Upper lobe of left lung (tissue), 6 donors: ENCODE data around the gene CPZ. TPM values are rescaled to one million over a fixed set of nuclear protein-coding genes. Genes with fewer than 3 reads are reported as not detected.

Source experiments
- ATAC-seq, 2 donors: fragments of 200-7000 bp; cut with Tn5 transposase; one replicate each; pipeline ENCODE4 v1.9.1; 2022; ENCODE audit warnings: mild to moderate bottlenecking in 2 of 2, moderate library complexity in 2 of 2; ENCODE audit not compliant: low FRiP score in 2 of 2
- DNase-seq, 2 donors: peaks; one replicate each; pipeline ENCODE4 v3.0.0-alpha.2; 2019 to 2020
- H3K27ac ChIP-seq, 4 donors: fragments of 200-600 bp; sonication (generic); one replicate each; pipeline ENCODE4 v1.5.1; 2016 to 2019
- H3K27me3 ChIP-seq, 4 donors: fragments of 200-600 bp; sonication (generic); one replicate each; pipeline ENCODE4 v1.5.1; 2017 to 2019
- H3K36me3 ChIP-seq, 4 donors: fragments of 200-600 bp; sonication (generic); one replicate each; pipeline ENCODE4 v1.5.1; 2016 to 2019
- H3K4me1 ChIP-seq, 4 donors: fragments of 200-600 bp; sonication (generic); one replicate each; pipeline ENCODE4 v1.5.1; 2018 to 2019
- H3K4me3 ChIP-seq, 4 donors: fragments of 200-600 bp; sonication (generic); one replicate each; pipeline ENCODE4 v1.5.1; 2017 to 2019; ENCODE audit warnings: mild to moderate bottlenecking in 2 of 4, moderate library complexity in 1 of 4
- H3K9me3 ChIP-seq, 4 donors: fragments of 200-600 bp; sonication (generic); one replicate each; pipeline ENCODE4 v1.5.1; 2018 to 2019
- EP300 ChIP-seq, 4 donors: sonication (generic); formaldehyde crosslinking; IDR thresholded peaks; one replicate each; pipeline ENCODE4 v1.5.1; 2017; ENCODE audit warnings: antibody characterized with exemption in 4 of 4, control low read depth in 2 of 4
- POLR2A ChIP-seq, 4 donors: fragments of 450-650 bp; IDR thresholded peaks; one replicate each; pipeline ENCODE4 v1.5.1; 2016 to 2017; ENCODE audit warnings: antibody characterized with exemption in 4 of 4, mild to moderate bottlenecking in 2 of 4
- POLR2AphosphoS5 ChIP-seq, 2 donors: sonication (generic); formaldehyde crosslinking; IDR thresholded peaks; one replicate each; pipeline ENCODE4 v1.5.1; 2017; ENCODE audit warnings: antibody characterized with exemption in 2 of 2
- WGBS, 2 donors: methylation state at CpG; one replicate each; pipeline ENCODE4 v1.1.5; 2017 to 2018; 5-methylcytosine and 5-hydroxymethylcytosine counted together
- total RNA-seq, 6 donors: library from RNA; depleted of rRNA in 4 of 6; stranded (reverse); fragments of >200 nt in 4 of 6; gene quantifications; one replicate each; pipeline versions ENCODE4 v1.1.0 to v1.2.1, GENCODE V29; 2016 to 2021
- TF ChIP-seq, protein P1 (sequence below), 6 experiments: fragments of 450-650 bp in 4 of 6; fragments of 200-600 bp in 2 of 6; sonication (generic) in 2 of 6; IDR thresholded peaks; one replicate each; pipeline ENCODE4 v1.5.1; 2016 to 2019; ENCODE audit warnings: antibody characterized with exemption in 6 of 6
- donor health status: DM: no; HTN: no; CAD: no; lungs with moderate emphysema.
- donor health status: DM: no; HTN: yes; CAD: no; lungs with severe emphysema.

The CPZ gene
- total RNA-seq, 6 donors from 2014 or later, result 0.78 to 8.6 (median 1.2) TPM; not detected in 2

DNA sequence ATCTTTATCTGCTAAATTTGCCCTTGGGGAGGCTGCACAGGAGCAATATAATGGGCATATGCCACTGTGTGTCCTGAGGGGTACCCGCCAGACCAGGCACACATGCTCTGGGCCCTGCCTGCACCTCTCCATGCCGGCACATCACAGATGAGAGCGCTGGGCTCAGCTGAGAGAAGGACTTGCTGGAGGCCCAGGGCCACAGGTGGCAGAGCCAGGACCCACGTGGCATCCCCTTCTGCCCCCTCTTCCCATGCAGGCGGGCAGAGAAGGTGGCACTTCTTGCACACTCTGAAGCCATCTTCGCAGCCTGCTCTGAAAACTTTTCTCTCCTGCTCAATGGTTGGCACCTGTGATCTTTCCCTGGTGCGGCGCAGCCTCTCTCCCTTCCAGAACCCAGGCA lies 20.1 kb downstream of the CPZ start:
- DNase-seq (peak in 1 of 2 donors; percentile 43), ATAC-seq (no peak)
- no peak for TF ChIP-seq POLR2A (IDR thresholded peaks at IDR 0.05)
- TF ChIP-seq POLR2AphosphoS5 (IDR thresholded peaks at IDR 0.05), result no peak
- TF ChIP-seq EP300 (IDR thresholded peaks at IDR 0.05), result no peak
- TF ChIP-seq, protein P1, sequence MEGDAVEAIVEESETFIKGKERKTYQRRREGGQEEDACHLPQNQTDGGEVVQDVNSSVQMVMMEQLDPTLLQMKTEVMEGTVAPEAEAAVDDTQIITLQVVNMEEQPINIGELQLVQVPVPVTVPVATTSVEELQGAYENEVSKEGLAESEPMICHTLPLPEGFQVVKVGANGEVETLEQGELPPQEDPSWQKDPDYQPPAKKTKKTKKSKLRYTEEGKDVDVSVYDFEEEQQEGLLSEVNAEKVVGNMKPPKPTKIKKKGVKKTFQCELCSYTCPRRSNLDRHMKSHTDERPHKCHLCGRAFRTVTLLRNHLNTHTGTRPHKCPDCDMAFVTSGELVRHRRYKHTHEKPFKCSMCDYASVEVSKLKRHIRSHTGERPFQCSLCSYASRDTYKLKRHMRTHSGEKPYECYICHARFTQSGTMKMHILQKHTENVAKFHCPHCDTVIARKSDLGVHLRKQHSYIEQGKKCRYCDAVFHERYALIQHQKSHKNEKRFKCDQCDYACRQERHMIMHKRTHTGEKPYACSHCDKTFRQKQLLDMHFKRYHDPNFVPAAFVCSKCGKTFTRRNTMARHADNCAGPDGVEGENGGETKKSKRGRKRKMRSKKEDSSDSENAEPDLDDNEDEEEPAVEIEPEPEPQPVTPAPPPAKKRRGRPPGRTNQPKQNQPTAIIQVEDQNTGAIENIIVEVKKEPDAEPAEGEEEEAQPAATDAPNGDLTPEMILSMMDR (IDR thresholded peaks at IDR 0.05), result no peak

GRCh38 chr4:8613421-8614364 lies 21.1 kb downstream of the CPZ start:
- ATAC-seq (no peak), DNase-seq (peak in 1 of 2 donors; percentile 62)
- H3K27me3 ChIP-seq, result no peaks in the 10 kb centered on the region
- H3K4me1 ChIP-seq, result no peaks in the 10 kb centered on the region
- H3K36me3 ChIP-seq, result no peaks in the 10 kb centered on the region
- WGBS, 2 donors, result 79 to 92% methylated on average over 5 to 35 of the region's 35 CpGs
- no peak overlapping the region for H3K4me3 ChIP-seq
- H3K27ac ChIP-seq, result no peak overlapping the region
- TF ChIP-seq, protein P1 (IDR thresholded peaks at IDR 0.05), result no peak
- TF ChIP-seq EP300 (IDR thresholded peaks at IDR 0.05) (no peak), POLR2A (IDR thresholded peaks at IDR 0.05) (no peak), POLR2AphosphoS5 (IDR thresholded peaks at IDR 0.05) (no peak)
- H3K9me3 ChIP-seq, result no peaks in the 10 kb centered on the region

More for the DNA sequence above, 20.1 kb downstream of the CPZ start:
- Histone ChIP-seq H3K4me3 (no peak overlapping the region), H3K36me3 (no peaks in the 10 kb centered on the region), H3K4me1 (peaks cover 1 to 3% (median 2%) of the 10 kb centered on the region in 4 donors), H3K9me3 (no peaks in the 10 kb centered on the region), H3K27me3 (no peaks in the 10 kb centered on the region), H3K27ac (no peak overlapping the region)
- 81 to 89% methylated on average over 7 to 8 of the region's 8 CpGs for WGBS, 2 donors

DNA sequence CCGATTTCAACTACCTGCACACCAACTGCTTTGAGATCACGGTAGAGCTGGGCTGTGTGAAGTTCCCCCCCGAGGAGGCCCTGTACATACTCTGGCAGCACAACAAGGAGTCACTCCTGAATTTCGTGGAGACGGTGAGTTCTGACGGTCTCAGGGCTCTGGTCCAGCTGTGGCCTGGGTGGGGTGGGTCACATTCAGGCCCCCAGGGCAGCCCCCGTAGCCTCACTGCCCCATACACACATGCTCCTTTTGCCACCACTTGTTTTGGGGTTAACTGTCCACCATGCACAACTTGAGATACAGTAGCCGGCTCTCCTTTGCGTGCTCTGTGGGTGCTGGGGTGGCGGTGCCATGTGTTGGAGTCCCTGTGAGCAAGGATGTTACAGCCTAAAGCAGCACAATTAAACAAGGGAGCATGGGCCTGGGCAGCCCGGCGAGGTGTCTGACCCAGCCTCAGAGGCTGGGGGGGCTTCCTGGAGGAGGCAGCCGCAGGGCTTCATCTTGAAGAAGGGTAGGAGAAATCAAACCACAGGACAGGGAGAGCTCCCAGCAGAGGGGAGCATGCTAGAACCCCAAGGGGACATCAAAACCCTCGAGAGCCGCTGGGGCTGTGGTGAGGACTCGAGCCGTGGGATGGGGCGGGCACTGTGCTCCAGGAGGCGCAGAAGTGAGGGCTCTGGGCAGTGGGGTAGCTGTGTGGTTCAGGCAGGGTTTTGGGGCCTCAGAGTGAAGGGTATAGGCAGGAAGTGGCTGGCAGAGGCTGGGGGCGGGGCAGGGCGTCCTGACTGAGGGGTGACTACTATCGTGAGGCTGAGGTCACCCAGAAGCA lies 22.0 kb downstream of the CPZ start:
- Histone ChIP-seq H3K4me3 (no peak overlapping the region), H3K27ac (no peak overlapping the region), H3K27me3 (no peaks in the 10 kb centered on the region), H3K9me3 (no peaks in the 10 kb centered on the region), H3K4me1 (no peaks in the 10 kb centered on the region), H3K36me3 (no peaks in the 10 kb centered on the region)
- peak in 1 of 2 donors; percentile 52 for DNase-seq
- TF ChIP-seq POLR2A (IDR thresholded peaks at IDR 0.05), result no peak
- TF ChIP-seq, protein P1 (IDR thresholded peaks at IDR 0.05), result no peak
- TF ChIP-seq POLR2AphosphoS5 (IDR thresholded peaks at IDR 0.05), result no peak
- TF ChIP-seq EP300 (IDR thresholded peaks at IDR 0.05), result no peak
- 73 to 77% methylated on average over 19 to 22 of the region's 22 CpGs for WGBS, 2 donors
- no peak for ATAC-seq

DNA sequence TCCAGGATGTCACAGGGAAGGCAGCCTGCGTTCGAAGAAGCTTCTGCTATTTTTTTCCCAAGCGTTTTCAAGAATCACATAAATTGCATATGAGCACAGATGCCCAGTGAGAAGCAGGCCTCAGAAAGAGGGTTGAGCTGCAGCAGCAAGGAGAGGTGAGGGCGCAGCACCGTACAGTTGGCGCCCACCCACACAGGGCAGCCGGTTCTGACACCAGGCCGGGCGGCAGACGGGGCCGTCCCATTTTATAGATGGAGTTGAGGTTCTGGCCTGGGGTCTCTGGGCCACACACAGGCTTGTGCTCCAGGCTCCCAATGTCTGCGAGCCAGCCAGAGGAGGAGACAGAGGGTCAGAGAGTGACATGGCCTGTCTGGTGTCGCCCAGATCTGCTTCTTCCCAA lies 22.8 kb downstream of the CPZ start:
- H3K4me3 ChIP-seq, result no peak overlapping the region
- no peaks in the 10 kb centered on the region for H3K9me3 ChIP-seq
- 87 to 90% methylated on average over 12 to 13 of the region's 13 CpGs for WGBS, 2 donors
- H3K4me1 ChIP-seq, result no peaks in the 10 kb centered on the region
- no peak overlapping the region for H3K27ac ChIP-seq
- ATAC-seq (no peak), DNase-seq (peak in 1 of 2 donors; percentile 32)
- H3K36me3 ChIP-seq, result no peaks in the 10 kb centered on the region
- H3K27me3 ChIP-seq, result no peaks in the 10 kb centered on the region
- TF ChIP-seq POLR2A (IDR thresholded peaks at IDR 0.05), result no peak
- TF ChIP-seq EP300 (IDR thresholded peaks at IDR 0.05), result no peak
- no peak for TF ChIP-seq POLR2AphosphoS5 (IDR thresholded peaks at IDR 0.05)
- TF ChIP-seq, protein P1 (IDR thresholded peaks at IDR 0.05), result no peak
